Measurements from ENCODE around the gene MRPS14. TPM values are rescaled to one million over a fixed set of nuclear protein-coding genes. Genes with fewer than 3 reads are reported as not detected.
A peak's percentile ranks its signal among the peaks of the same experiment; 100 is the strongest.

Gene MRPS14
- total and polyA plus RNA-seq, 9 of the 15 experiments (the other 6 are each of a cell fraction or from before 2014, with no cell fraction given): 38.1 to 231 (median 54.9) TPM

GRCh38 chr1:175033953-175034352 lies 10.7 kb upstream of the MRPS14 start:
- DNase-seq (ENCODE audit: extremely low read depth in 1 of 4, low spot score in 3 of 4) (no peak), ATAC-seq (no peak), FAIRE-seq (no peak)
- WGBS (ENCODE audit: insufficient coverage, low coverage, missing lambda C conversion rate): 0% methylated on average over 4 of the region's 4 CpGs
- Histone ChIP-seq H3K27ac (ENCODE audit: extremely low read depth, low read depth, low read length) (no peak overlapping the region), H3K79me2 (ENCODE audit: control insufficient read depth, insufficient read depth, low read length) (no peaks in the 10 kb centered on the region), H3K4me3 (no peak overlapping the region), H3K9ac (ENCODE audit: insufficient read depth in 1 of 2, low read depth in 2 of 2, low read length in 2 of 2) (no peak overlapping the region), H4K20me1 (replicated peaks; ENCODE audit: control insufficient read depth, insufficient read depth, low read length) (no peaks in the 10 kb centered on the region; the same call in 1 of the 2 replicates), H2AFZ (ENCODE audit: low read depth, low read length) (no peak overlapping the region), H3K36me3 (ENCODE audit: control insufficient read depth, insufficient read depth, low read length) (no peaks in the 10 kb centered on the region), H3K27me3 (ENCODE audit: control insufficient read depth in 2 of 2, insufficient read depth in 2 of 2, low read length in 2 of 2) (peaks cover 32 to 37% of the 10 kb centered on the region in 2 experiments), H3K4me2 (ENCODE audit: insufficient read depth, low read length) (no peak overlapping the region), H3K4me1 (replicated peaks in 1 of 2; ENCODE audit: control insufficient read depth in 2 of 2, insufficient read depth in 2 of 2, low read length in 2 of 2) (peaks cover 0 to 5% of the 10 kb centered on the region in 2 experiments; a peak in 2 of 5 replicates), H3K9me3 (replicated peaks; ENCODE audit: control insufficient read depth, insufficient read depth, low read depth, low read length) (no peaks in the 10 kb centered on the region), H3K9me1 (ENCODE audit: control insufficient read depth, insufficient read depth, low read length) (no peaks in the 10 kb centered on the region)
- in situ Hi-C loops (cut with MboI) (loop anchor here (5.0 kb wide), 1 partner anchor 273 kb away; no protein-coding TSS in a partner anchor), intact Hi-C loops (cut with micrococcal nuclease) (no loop called here)
- ChIA-PET POLR2A (no interaction called here), CTCF (ENCODE audit: low intra/inter-chr PET ratio) (interaction anchor here (0.6 kb wide), 2 partner anchors 89 to 282 kb away, joined by 3 to 5 read pairs; no protein-coding TSS in a partner anchor)
- BruUV-seq (replicated peaks): no TSS peak
- TF ChIP-seq SAFB (IDR thresholded peaks at IDR 0.05; ENCODE audit: borderline replicate concordance, low read depth, low read length): no peak
- no peak for TF ChIP-seq ATF7 (IDR thresholded peaks at IDR 0.05)

GRCh38 chr1:175024773-175025172 lies 1.5 kb upstream of the MRPS14 start:
- in situ Hi-C loops (cut with MboI): no loop called here
- WGBS (ENCODE audit: insufficient coverage, low coverage, missing lambda C conversion rate): 76% methylated on average over 2 of the region's 2 CpGs
- no peak overlapping the region for H3K4me3 ChIP-seq
- no peak for ATAC-seq
- H3K36me3 ChIP-seq (ENCODE audit: control insufficient read depth, insufficient read depth, low read length): peaks cover 17% of the 10 kb centered on the region
- no TSS peak for BruUV-seq (replicated peaks)
- no peak for FAIRE-seq
- no peak overlapping the region for H3K4me2 ChIP-seq (ENCODE audit: insufficient read depth, low read length)
- H3K4me1 ChIP-seq (replicated peaks in 1 of 2; ENCODE audit: control insufficient read depth in 2 of 2, insufficient read depth in 2 of 2, low read length in 2 of 2): peaks cover 4 to 12% of the 10 kb centered on the region in 2 experiments; a peak in 3 of 5 replicates
- no peaks in the 10 kb centered on the region for H3K27me3 ChIP-seq (ENCODE audit: control insufficient read depth in 2 of 2, insufficient read depth in 2 of 2, low read length in 2 of 2)
- H3K9me3 ChIP-seq (replicated peaks; ENCODE audit: control insufficient read depth, insufficient read depth, low read depth, low read length): no peaks in the 10 kb centered on the region
- no peaks in the 10 kb centered on the region for H4K20me1 ChIP-seq (replicated peaks; ENCODE audit: control insufficient read depth, insufficient read depth, low read length)
- H3K9ac ChIP-seq (ENCODE audit: insufficient read depth in 1 of 2, low read depth in 2 of 2, low read length in 2 of 2): no peak overlapping the region
- no peak overlapping the region for H3K27ac ChIP-seq (ENCODE audit: extremely low read depth, low read depth, low read length)
- H3K79me2 ChIP-seq (ENCODE audit: control insufficient read depth, insufficient read depth, low read length): peaks cover 34% of the 10 kb centered on the region
- H2AFZ ChIP-seq (ENCODE audit: low read depth, low read length): peak overlapping the region; percentile 3; the same call in 1 of the 2 replicates
- no peak for DNase-seq (ENCODE audit: extremely low read depth in 1 of 4, low spot score in 3 of 4)
- H3K9me1 ChIP-seq (ENCODE audit: control insufficient read depth, insufficient read depth, low read length): no peaks in the 10 kb centered on the region
- intact Hi-C loops (cut with micrococcal nuclease): no loop called here
- ChIA-PET CTCF (ENCODE audit: low intra/inter-chr PET ratio) (no interaction called here), POLR2A (interaction anchor here (0.6 to 3.5 kb wide), 4 partner anchors 8 to 25 kb away, joined by 3 to 65 read pairs (median 24); partner anchors contain the start of gene CACYBP)
- TF ChIP-seq SETDB1 (IDR thresholded peaks at IDR 0.05; ENCODE audit: low read length): no peak
- TF ChIP-seq ZNF146 (CRISPR knock-in tag; IDR thresholded peaks at IDR 0.05; ENCODE audit: unreplicated experiment): peak; percentile 88
- no peak for TF ChIP-seq ZNF644 (tag; IDR thresholded peaks at IDR 0.05; ENCODE audit: low read depth)
- no peak for TF ChIP-seq TAF9B (IDR thresholded peaks at IDR 0.05; ENCODE audit: partially characterized antibody)
- TF ChIP-seq TFAP4 (CRISPR knock-in tag; IDR thresholded peaks at IDR 0.05; ENCODE audit: borderline replicate concordance): no peak
- TF ChIP-seq BCOR (IDR thresholded peaks at IDR 0.05): peak; percentile 74
- TF ChIP-seq RBM25 (IDR thresholded peaks at IDR 0.05; ENCODE audit: low read depth, low read length, severe bottlenecking): peak; percentile 36
- no peak for TF ChIP-seq BRF2 (IDR thresholded peaks at IDR 0.05; ENCODE audit: borderline replicate concordance, insufficient read depth, insufficient read length)

Measured in K562 (cell line).